Ectodermal cell (in vitro differentiated cells): ENCODE data around the gene L2HGDH. TPM values are rescaled to one million over a fixed set of nuclear protein-coding genes. Genes with fewer than 3 reads are reported as not detected.
A peak's percentile ranks its signal among the peaks of the same experiment; 100 is the strongest.
"Not testable (repeated sequence)": the region's sequence is repeated elsewhere in the genome, so short reads cannot be mapped to it uniquely, and the experiment has no call there.

ENCODE experiments used
- H3K27ac ChIP-seq: 2 replicates; pipeline ENCODE4 v1.7.0; 2013; ENCODE audit warnings: mild to moderate bottlenecking, low read depth, low read length; ENCODE audit not compliant: insufficient read depth, poor library complexity, severe bottlenecking
- H3K27me3 ChIP-seq: 2 replicates; pipeline ENCODE4 v1.7.0; 2013; ENCODE audit warnings: mild to moderate bottlenecking, low read length; ENCODE audit not compliant: insufficient read depth, control insufficient read depth, poor library complexity, severe bottlenecking
- H3K36me3 ChIP-seq: one replicate; pipeline ENCODE4 v1.7.0; 2013; ENCODE audit warnings: low read length; ENCODE audit not compliant: control insufficient read depth, insufficient read depth
- H3K4me1 ChIP-seq: one replicate; pipeline ENCODE4 v1.7.0; 2013; ENCODE audit warnings: low read length; ENCODE audit not compliant: control insufficient read depth, insufficient read depth
- H3K4me3 ChIP-seq: 2 replicates; pipeline ENCODE4 v1.7.0; 2013; ENCODE audit warnings: low read depth, low read length, control low read depth; ENCODE audit not compliant: insufficient read depth
- H3K9me3 ChIP-seq: 2 replicates; pipeline ENCODE4 v1.7.0; 2013; ENCODE audit warnings: mild to moderate bottlenecking, low read length, moderate library complexity; ENCODE audit not compliant: control insufficient read depth
- WGBS, 2 experiments: methylation state at CpG; one replicate each; pipeline ENCODE4 v1.1.7; 2013; ENCODE audit warnings: missing lambda C conversion rate in 2 of 2; 5-methylcytosine and 5-hydroxymethylcytosine counted together
- polyA plus RNA-seq, 4 experiments: library from polyadenylated mRNA; stranded (reverse); fragments of 50-300 nt; gene quantifications; one replicate each; pipeline ENCODE4 v1.2.3, GENCODE V29; 2013

L2HGDH gene
- 13.6 TPM for polyA plus RNA-seq (2013, experiment 1 of 4)
- polyA plus RNA-seq (2013, experiment 2 of 4), result 15.2 TPM
- 9.7 TPM for polyA plus RNA-seq (2013, experiment 3 of 4)
- polyA plus RNA-seq (2013, experiment 4 of 4), result 11.0 TPM

DNA sequence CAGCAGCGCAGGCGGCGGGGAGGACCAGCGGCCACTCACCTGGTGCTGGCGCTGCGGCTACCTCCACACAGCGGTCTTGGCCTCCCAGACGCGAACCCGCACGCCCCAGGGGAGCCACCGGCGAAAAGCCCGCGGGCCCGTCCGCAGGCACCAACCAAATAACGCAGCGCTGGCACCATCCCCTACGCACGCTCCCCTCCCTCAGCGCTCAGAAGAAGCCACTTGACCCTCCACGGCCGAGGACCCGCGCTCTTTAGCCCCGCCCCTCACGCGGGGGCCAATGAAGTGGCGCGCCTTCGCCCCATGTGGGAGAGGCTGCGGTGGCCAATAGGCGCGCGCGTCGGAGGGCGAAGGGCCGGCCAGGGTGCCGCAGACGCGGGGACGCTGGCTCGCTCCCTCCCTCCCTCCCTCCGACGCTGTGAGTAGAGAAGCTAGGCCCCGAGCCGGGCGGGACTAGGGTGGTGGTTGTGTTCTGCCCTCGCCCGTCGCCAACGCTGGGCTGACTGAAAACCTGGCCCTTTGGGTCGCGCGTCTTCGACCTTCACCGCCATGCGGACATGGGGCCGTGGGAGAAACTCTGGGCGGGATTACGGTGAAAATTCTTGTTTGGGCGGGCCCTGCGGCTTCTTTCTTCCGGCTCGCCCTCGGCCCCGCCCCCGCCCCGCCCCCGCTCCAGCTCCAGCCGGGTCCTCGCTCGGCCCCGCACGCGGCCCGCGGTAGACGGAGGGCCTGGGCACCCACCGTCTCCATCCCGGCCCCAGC lies at the start of gene L2HGDH, which contains the start of gene DMAC2L:
TSS of gene L2HGDH (minus strand) at position 258 of the 762 bp plus-strand sequence. CDS start at position 179, 79 bp downstream.
TSS of gene DMAC2L (plus strand) at position 353 of the 762 bp plus-strand sequence. CDS start 9,164 bp downstream, outside the sequence.
- H3K4me1 ChIP-seq, result no peaks in the 10 kb centered on the region
- 0% methylated on average over 83 of the region's 83 CpGs for WGBS, 2 experiments
- peaks cover 6% of the 10 kb centered on the region for H3K36me3 ChIP-seq
- no peaks in the 10 kb centered on the region for H3K9me3 ChIP-seq
- H3K4me3 ChIP-seq, result peak within 1 kb of the TSS; percentile 65
- peak within 1 kb of the TSS; percentile 62 for H3K27ac ChIP-seq
- H3K27me3 ChIP-seq, result no peaks in the 10 kb centered on the region

DNA sequence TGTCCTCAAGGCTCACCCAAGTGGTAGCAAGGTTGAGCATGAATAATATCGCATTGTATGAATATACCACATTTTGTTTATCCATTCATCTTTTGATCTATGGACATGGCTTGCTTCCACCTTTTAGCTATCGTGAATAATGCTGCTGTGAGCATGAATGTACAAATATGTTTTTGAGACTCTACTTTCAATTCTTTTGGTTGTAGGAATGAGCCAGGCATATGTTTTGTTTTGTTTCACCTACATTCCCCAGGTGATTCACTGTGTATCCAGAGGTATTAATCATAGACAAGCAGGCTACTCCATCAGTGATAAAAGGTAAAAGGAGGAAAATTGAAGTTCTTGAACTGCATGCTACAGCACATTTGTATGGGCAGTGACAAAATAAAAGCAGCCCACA lies 48.8 kb upstream of the L2HGDH start:
- no peaks in the 10 kb centered on the region for H3K36me3 ChIP-seq
- peaks cover 2% of the 10 kb centered on the region for H3K9me3 ChIP-seq
- H3K4me3 ChIP-seq, result no peak overlapping the region
- H3K4me1 ChIP-seq, result peaks cover 6% of the 10 kb centered on the region
- no peak overlapping the region for H3K27ac ChIP-seq
- 93 to 98% methylated on average over 2 of the region's 2 CpGs for WGBS, 2 experiments
- no peaks in the 10 kb centered on the region for H3K27me3 ChIP-seq

DNA sequence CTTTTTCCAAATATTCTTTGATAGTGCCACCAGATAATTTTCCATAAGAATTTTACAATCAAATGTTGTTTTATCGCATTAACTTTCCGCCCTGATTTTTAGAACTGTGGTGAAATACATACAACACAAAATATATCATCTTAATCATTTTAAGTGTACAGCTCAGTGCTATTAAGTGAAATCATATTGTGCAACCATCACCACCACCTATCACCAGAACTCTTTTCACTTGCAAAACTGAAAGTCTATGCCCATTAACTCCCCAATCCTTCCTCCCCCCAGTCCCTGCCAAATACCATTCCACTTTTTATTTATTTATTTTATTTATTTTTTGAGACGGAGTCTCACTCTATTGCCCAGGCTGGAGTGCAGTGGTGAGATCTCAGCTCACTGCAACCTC lies 48.1 kb upstream of the L2HGDH start:
- Histone ChIP-seq H3K27me3 (no peaks in the 10 kb centered on the region), H3K27ac (no peak overlapping the region), H3K4me3 (no peak overlapping the region), H3K4me1 (peaks cover 6% of the 10 kb centered on the region), H3K9me3 (peaks cover 2% of the 10 kb centered on the region), H3K36me3 (no peaks in the 10 kb centered on the region)
- 86 to 96% methylated on average over 3 of the region's 3 CpGs for WGBS, 2 experiments

DNA sequence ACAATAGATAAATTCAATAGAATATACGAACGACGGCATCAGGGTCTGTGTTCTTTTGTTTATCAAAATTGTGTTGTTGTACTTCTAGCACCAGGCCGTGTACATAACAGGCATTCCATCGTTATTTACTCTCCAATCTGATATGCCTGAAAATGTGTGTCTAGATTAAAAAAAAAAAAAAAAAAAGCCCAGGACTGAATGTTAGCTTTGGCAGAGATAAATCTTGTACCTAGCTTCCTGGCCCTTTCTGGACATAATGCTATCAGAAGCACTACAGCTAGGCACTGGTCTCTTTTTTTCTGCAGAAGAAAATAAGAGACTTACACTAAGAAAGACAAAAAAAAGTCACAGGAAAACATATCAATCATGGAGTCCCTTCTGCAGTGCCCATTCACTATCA lies 47.6 kb upstream of the L2HGDH start:
- no peaks in the 10 kb centered on the region for H3K27me3 ChIP-seq
- no peak overlapping the region for H3K27ac ChIP-seq
- H3K4me3 ChIP-seq, result no peak overlapping the region
- 85 to 88% methylated on average over 5 of the region's 5 CpGs for WGBS, 2 experiments
- H3K36me3 ChIP-seq, result no peaks in the 10 kb centered on the region
- H3K9me3 ChIP-seq, result peaks cover 2% of the 10 kb centered on the region
- peaks cover 6% of the 10 kb centered on the region for H3K4me1 ChIP-seq

DNA sequence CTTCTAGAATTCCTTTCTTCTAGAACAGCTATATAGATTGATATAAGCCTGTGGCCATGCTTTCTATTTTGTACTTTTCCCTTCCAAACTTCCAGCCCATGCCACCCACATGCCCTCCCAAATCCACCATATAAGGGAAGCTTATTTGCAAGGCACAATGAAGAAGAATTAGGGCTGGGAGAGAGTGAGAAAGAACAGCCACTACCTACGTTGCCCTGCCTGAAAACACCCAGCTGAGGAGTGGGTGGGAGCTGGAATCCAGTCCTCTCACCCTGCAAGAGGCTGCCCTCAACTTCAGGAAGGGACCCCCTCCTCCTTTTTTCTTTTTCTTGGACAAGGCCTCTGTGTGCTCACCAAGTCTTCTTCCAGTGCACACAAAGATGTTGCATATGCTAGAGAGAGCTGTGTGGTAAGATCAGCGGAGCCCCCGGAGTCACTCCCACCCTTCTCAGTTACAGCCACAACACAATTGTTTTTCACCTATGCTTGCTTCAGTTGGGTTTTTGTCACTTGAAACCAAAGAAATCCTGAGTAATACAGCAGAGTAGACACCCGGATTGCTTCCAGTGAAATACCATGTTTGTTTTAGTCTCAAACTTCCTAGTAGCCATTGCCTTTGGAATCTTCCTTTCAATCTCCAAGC lies 45.8 kb upstream of the L2HGDH start:
- H3K4me1 ChIP-seq, result peaks cover 6% of the 10 kb centered on the region
- WGBS, 2 experiments, result 79% methylated on average over 4 of the region's 4 CpGs
- no peaks in the 10 kb centered on the region for H3K36me3 ChIP-seq
- no peak overlapping the region for H3K27ac ChIP-seq
- H3K27me3 ChIP-seq, result no peaks in the 10 kb centered on the region
- H3K9me3 ChIP-seq, result peaks cover 2% of the 10 kb centered on the region
- H3K4me3 ChIP-seq, result no peak overlapping the region

DNA sequence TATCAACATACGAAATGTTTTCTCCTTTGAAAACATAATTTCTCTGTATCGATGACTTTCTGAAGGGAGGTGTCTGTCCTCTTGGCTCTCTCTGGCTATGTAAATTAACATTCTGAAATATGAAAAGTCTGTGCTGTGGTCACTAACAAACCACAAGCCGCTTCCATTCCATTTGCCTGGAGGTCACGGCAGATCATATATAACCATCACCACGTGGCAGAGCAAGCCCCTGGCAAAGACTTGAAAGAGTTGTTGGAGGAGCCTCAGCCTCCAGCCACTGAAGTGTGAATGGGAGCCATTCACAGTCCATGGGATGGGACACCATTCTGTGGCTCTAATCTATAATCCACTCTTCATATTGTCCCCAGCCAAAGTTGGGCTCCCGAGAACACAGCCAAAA lies 45.1 kb upstream of the L2HGDH start:
- H3K9me3 ChIP-seq, result peaks cover 2% of the 10 kb centered on the region
- 86 to 90% methylated on average over 6 of the region's 6 CpGs for WGBS, 2 experiments

DNA sequence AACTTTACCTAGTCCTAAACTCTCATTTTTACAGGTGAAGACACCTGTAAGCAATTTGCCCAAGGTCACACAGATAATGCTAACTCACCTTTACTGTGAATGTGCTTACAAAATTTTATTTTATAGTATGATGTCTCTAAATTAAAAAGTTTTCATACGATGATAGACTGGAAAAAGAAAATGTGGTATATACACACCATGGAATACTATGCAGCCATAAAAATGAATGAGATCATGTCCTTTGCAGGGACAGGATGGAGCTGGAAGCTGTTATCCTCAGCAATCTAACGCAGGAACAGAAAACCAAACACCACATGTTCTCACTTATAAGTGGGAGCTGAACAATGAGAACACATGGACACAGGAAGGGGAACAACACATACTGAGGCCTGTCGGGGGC lies 44.3 kb upstream of the L2HGDH start:
- H3K4me3 ChIP-seq, H3K9me3 ChIP-seq, H3K27me3 ChIP-seq, H3K4me1 ChIP-seq, H3K27ac ChIP-seq, H3K36me3 ChIP-seq: not testable (repeated sequence)
- WGBS, 2 experiments, result 80 to 98% methylated on average over 1 to 3 of the region's 3 CpGs

More for the DNA sequence above, 45.1 kb upstream of the L2HGDH start:
- Histone ChIP-seq H3K27ac (no peak overlapping the region), H3K4me1 (peaks cover 6% of the 10 kb centered on the region), H3K36me3 (no peaks in the 10 kb centered on the region), H3K27me3 (no peaks in the 10 kb centered on the region), H3K4me3 (no peak overlapping the region)

DNA sequence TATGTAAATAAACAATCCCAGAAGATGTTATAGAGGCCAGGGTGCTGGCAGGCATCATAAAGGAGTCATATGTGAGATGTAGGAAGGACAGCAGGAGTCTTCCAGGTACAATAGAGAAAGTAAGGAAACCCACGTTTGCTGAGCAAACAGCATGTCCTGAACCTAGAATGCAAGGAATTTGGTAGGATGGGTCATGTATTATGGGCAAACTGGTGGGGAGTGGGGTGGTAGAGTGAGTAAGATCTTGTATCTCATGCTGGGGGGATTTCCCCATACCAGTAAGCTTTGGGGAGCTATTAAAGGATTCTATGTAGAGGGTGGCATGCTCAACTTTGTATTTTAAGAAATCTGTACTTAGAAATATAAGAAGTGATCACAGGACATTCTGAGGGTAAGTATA lies 43.7 kb upstream of the L2HGDH start:
- 53 to 59% methylated on average over 1 of the region's 1 CpG for WGBS, 2 experiments
- Histone ChIP-seq H3K9me3 (peaks cover 2% of the 10 kb centered on the region), H3K36me3 (no peaks in the 10 kb centered on the region)

DNA sequence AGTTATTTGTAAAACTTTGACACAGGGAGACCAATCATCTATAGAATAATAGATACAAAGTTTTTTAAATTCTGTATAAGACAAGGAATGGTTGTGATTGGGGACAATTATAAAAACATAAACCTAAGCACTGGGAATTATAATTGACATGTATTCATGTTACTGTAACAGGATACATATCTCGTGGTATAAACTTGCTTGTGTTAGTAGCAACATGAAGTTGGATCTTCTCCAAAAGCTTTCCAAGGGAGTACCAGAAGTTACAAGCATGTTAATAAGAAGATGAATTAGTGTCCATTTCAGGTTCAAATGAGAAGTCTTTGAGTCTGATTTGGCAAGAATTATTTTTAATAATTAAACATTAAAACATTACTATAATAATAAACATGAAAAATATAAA lies 42.5 kb upstream of the L2HGDH start:
- Histone ChIP-seq H3K9me3 (peaks cover 2% of the 10 kb centered on the region), H3K36me3 (no peaks in the 10 kb centered on the region), H3K27ac (no peak overlapping the region), H3K4me1 (peaks cover 6% of the 10 kb centered on the region), H3K27me3 (no peaks in the 10 kb centered on the region), H3K4me3 (no peak overlapping the region)
- 55 to 70% methylated on average over 1 of the region's 1 CpG for WGBS, 2 experiments

More for the DNA sequence above, 43.7 kb upstream of the L2HGDH start:
- H3K4me1 ChIP-seq, result peaks cover 6% of the 10 kb centered on the region
- no peak overlapping the region for H3K4me3 ChIP-seq
- H3K27ac ChIP-seq, result no peak overlapping the region
- no peaks in the 10 kb centered on the region for H3K27me3 ChIP-seq

DNA sequence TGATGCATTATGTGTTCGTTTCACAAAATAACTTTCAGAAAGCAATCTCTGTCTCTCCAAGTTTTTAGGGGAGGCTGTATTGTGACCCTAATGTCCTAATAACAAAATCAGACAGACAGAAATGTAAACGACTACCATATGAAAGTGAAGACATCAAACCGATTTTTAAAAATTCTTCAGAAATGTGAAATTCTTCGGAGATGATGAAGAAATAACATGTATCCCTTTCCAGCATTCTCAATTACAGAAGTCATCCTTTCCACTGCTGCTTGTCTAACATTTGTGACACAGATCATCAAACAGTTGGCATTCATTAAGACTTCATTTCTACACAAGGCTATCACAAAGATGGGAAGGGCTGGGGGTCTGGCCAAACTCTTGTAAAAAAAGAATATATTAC lies 41.1 kb upstream of the L2HGDH start:
- 93 to 94% methylated on average over 4 of the region's 4 CpGs for WGBS, 2 experiments
- Histone ChIP-seq H3K9me3 (peaks cover 1% of the 10 kb centered on the region), H3K27me3 (no peaks in the 10 kb centered on the region), H3K4me3 (no peak overlapping the region), H3K4me1 (peaks cover 6% of the 10 kb centered on the region), H3K27ac (no peak overlapping the region), H3K36me3 (no peaks in the 10 kb centered on the region)
